Endothelial cell (in vitro differentiated cells): ENCODE measurements around the gene THBD. TPM values are rescaled to one million over a fixed set of nuclear protein-coding genes. Genes with fewer than 3 reads are reported as not detected.

Experiments
- DNase-seq: peaks from one replicate; pipeline ENCODE4 v3.0.0; 2021; ENCODE audit warnings: low spot score
- H3K27ac Mint-ChIP-seq: one replicate; pipeline ENCODE4 v1.8.0; 2021; ENCODE audit warnings: mixed read lengths, inconsistent platforms; ENCODE audit not compliant: unreplicated experiment
- H3K27me3 Mint-ChIP-seq: one replicate; pipeline ENCODE4 v1.8.0; 2021; ENCODE audit warnings: mild to moderate bottlenecking, moderate library complexity, mixed read lengths, inconsistent platforms; ENCODE audit not compliant: unreplicated experiment
- H3K36me3 Mint-ChIP-seq: one replicate; pipeline ENCODE4 v1.8.0; 2021; ENCODE audit warnings: mild to moderate bottlenecking, low read depth, mixed read lengths, inconsistent platforms; ENCODE audit not compliant: unreplicated experiment
- H3K4me1 Mint-ChIP-seq: one replicate; pipeline ENCODE4 v1.8.0; 2021; ENCODE audit warnings: mild to moderate bottlenecking, mixed read lengths, inconsistent platforms; ENCODE audit not compliant: unreplicated experiment
- H3K4me3 Mint-ChIP-seq: one replicate; pipeline ENCODE4 v1.8.0; 2021; ENCODE audit warnings: mild to moderate bottlenecking, mixed read lengths, inconsistent platforms; ENCODE audit not compliant: unreplicated experiment
- H3K9me3 Mint-ChIP-seq: one replicate; pipeline ENCODE4 v1.8.0; 2021; ENCODE audit warnings: mixed read lengths, inconsistent platforms; ENCODE audit not compliant: unreplicated experiment
- total RNA-seq: library from RNA; stranded (reverse); fragmentation: NEBNext Ultra II Directional; extraction: Animal tissue kit (Norgen Biotek cat#: 25700); gene quantifications from one replicate; pipeline ENCODE4 v1.2.1, GENCODE V29; 2021; ENCODE audit not compliant: unreplicated experiment
- TF ChIP-seq, protein P1 (sequence below): fragments of 200-600 bp; sonication (generic); IDR thresholded peaks from one replicate; pipeline ENCODE4 v1.5.0; 2021; ENCODE audit warnings: antibody characterized with exemption; ENCODE audit not compliant: unreplicated experiment

Gene THBD
- total RNA-seq, 1 donor from 2014 or later = 90.4 TPM

DNA sequence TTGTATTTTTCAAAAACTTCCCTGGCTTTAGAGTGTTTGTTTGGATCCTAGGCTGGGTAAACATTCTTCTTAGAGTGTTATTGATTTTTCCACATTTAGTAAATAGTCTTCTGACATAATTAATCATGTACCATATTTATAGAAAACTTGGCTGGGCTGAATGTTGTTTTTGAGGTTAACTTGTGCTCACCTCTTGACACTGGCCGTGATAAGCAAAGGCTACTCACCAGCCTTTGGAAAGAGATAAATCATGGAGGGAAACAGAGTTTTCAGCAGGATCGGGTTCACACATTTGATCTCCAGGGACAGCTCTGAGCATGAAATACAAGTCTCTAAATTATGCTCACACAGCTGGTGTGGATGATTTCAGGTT is 42.9 kb upstream of the THBD start:
- TF ChIP-seq, protein P1, sequence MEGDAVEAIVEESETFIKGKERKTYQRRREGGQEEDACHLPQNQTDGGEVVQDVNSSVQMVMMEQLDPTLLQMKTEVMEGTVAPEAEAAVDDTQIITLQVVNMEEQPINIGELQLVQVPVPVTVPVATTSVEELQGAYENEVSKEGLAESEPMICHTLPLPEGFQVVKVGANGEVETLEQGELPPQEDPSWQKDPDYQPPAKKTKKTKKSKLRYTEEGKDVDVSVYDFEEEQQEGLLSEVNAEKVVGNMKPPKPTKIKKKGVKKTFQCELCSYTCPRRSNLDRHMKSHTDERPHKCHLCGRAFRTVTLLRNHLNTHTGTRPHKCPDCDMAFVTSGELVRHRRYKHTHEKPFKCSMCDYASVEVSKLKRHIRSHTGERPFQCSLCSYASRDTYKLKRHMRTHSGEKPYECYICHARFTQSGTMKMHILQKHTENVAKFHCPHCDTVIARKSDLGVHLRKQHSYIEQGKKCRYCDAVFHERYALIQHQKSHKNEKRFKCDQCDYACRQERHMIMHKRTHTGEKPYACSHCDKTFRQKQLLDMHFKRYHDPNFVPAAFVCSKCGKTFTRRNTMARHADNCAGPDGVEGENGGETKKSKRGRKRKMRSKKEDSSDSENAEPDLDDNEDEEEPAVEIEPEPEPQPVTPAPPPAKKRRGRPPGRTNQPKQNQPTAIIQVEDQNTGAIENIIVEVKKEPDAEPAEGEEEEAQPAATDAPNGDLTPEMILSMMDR = no peak
- Mint-ChIP-seq H3K36me3 (no peaks in the 10 kb centered on the region), H3K27ac (no peak overlapping the region), H3K9me3 (no peaks in the 10 kb centered on the region), H3K27me3 (peaks cover 3% of the 10 kb centered on the region), H3K4me1 (peaks cover 15% of the 10 kb centered on the region), H3K4me3 (no peak overlapping the region)
- DNase-seq = no peak

DNA sequence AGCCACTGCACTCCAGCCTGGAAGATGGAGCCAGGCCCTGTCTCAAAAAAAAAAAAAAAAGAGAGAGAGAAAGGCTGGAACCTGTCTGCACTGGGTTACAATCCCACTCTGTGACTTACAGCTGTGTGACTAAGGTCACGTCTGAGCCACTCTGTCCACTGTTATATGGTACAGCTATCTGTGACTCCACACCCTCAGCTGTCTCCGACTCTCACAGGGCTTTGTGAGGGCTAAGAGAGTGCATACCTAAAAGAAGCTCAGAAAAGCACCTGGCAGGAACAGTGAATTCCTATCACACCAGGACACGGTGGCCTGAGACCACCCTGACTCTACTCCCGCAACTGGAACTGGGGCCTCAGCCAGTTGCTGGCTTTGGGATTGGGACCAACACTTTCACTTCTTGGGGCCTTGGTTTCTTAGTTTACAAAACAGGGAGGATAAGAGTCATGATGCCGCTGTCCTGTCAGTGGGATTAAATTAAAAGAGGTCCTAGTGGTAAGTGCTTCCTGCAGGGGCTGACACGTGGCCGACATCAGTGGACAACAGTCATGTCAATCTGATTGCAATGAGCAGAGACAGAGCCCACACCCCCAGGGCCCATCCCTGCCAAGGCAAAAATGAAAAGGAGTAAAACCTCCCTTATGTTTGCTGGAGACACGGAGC is 42.4 kb upstream of the THBD start:
- DNase-seq = no peak
- Mint-ChIP-seq H3K4me3 (no peak overlapping the region), H3K36me3 (no peaks in the 10 kb centered on the region), H3K9me3 (no peaks in the 10 kb centered on the region), H3K4me1 (peaks cover 19% of the 10 kb centered on the region), H3K27me3 (peaks cover 3% of the 10 kb centered on the region), H3K27ac (no peak overlapping the region)
- TF ChIP-seq, protein P1 = no peak

DNA sequence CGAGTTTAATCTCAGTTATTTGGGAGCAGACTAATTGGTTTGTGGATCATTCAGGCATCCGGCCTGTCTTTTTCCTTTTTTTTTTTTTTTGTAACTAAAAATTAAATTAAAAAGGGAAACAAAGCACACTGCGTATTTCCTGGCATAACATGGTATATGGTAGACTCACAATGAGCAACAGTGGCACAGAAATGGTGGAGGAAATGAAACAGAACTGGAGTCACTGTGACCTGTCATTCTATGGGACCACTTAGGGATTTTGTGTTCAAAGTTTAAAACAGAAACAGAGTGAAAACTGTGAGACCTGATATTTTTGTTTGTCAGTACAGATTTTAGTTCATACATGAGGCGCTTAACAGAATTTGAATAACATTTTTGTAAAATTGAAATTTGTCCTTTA is 41.4 kb upstream of the THBD start:
- H3K9me3 Mint-ChIP-seq = no peaks in the 10 kb centered on the region
- H3K27me3 Mint-ChIP-seq = peaks cover 5% of the 10 kb centered on the region
- no peaks in the 10 kb centered on the region for H3K36me3 Mint-ChIP-seq
- TF ChIP-seq, protein P1 = no peak
- DNase-seq = no peak
- no peak overlapping the region for H3K27ac Mint-ChIP-seq
- H3K4me3 Mint-ChIP-seq = no peak overlapping the region
- peaks cover 27% of the 10 kb centered on the region for H3K4me1 Mint-ChIP-seq

DNA sequence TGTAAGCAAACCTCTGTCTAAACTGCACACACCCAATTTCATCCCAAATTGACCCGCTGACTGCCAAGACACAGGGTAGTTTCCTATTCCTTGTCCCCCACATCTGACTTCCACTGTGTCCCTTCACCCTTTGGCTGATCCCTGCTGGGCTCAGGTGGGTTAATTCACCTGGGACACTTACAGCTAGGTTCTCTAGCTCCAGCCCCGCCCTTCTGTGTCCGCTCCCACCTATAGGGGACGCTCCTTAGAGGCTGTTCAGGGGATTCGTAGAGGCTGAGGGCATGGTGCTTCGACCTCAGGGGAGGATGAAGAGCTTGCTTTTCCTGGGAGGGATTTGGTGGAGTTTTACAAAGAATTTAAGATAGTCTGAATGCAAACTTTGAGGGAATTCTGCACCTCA is 40.7 kb upstream of the THBD start:
- DNase-seq = no peak
- Mint-ChIP-seq H3K9me3 (no peaks in the 10 kb centered on the region), H3K4me1 (peaks cover 27% of the 10 kb centered on the region), H3K27me3 (peaks cover 5% of the 10 kb centered on the region), H3K4me3 (no peak overlapping the region), H3K36me3 (no peaks in the 10 kb centered on the region), H3K27ac (no peak overlapping the region)
- TF ChIP-seq, protein P1 = no peak

DNA sequence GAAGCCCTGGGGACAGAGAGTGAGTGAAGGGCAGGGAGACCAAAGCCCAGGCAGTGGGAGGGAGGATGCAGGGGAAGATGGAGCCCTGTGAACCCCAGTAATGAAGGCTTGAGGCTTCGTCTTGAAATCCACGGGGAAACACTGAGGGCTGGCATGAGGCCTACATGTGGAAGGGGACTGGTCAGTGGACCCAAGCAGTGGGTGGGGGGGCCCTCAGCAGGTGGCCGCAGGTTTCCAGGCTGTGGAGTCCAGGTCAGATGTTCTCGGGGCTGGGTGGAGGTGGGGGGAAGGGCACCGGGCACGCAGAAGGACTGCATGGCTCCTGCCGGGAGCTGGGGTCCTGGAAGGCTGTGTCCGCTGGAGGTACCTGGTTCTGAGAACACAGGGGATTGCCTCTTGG is 39.4 kb upstream of the THBD start:
- peaks cover 5% of the 10 kb centered on the region for H3K27me3 Mint-ChIP-seq
- H3K27ac Mint-ChIP-seq = no peak overlapping the region
- H3K4me3 Mint-ChIP-seq = no peak overlapping the region
- TF ChIP-seq, protein P1 = no peak
- peaks cover 27% of the 10 kb centered on the region for H3K4me1 Mint-ChIP-seq
- DNase-seq = no peak
- no peaks in the 10 kb centered on the region for H3K36me3 Mint-ChIP-seq
- no peaks in the 10 kb centered on the region for H3K9me3 Mint-ChIP-seq
